ENCODE data around the gene DCDC1. TPM values are rescaled to one million over a fixed set of nuclear protein-coding genes. Genes with fewer than 3 reads are reported as not detected.

Gene DCDC1
- total RNA-seq, 1 donor from 2014 or later: 0.93 TPM

- TF ChIP-seq CTCF (IDR thresholded peaks at IDR 0.05): no peak
- Histone ChIP-seq H3K27me3 (peaks cover 12% of the 10 kb centered on the region), H3K9me3 (no peaks in the 10 kb centered on the region), H3K27ac (no peak overlapping the region), H3K4me3 (no peak overlapping the region), H3K36me3 (no peaks in the 10 kb centered on the region), H3K4me1 (no peaks in the 10 kb centered on the region)
- intact Hi-C loops (cut with DNase I): no loop called here
- ATAC-seq: no peak
- DNase-seq: no peak
Measured at GRCh38 chr11:31351168-31351567, 18.4 kb downstream of the DCDC1 start.

- TF ChIP-seq CTCF (IDR thresholded peaks at IDR 0.05): peak; percentile 43
Measured at GRCh38 chr11:31340903-31341572, 28.5 kb downstream of the DCDC1 start.

GRCh38 chr11:31337806-31338205 is 31.7 kb downstream of the DCDC1 start:
- no peak for TF ChIP-seq CTCF (IDR thresholded peaks at IDR 0.05)
- intact Hi-C loops (cut with DNase I): no loop called here
- no peak overlapping the region for H3K27ac ChIP-seq
- no peaks in the 10 kb centered on the region for H3K4me1 ChIP-seq
- peaks cover 6% of the 10 kb centered on the region for H3K27me3 ChIP-seq
- H3K4me3 ChIP-seq: no peak overlapping the region
- ATAC-seq (no peak), DNase-seq (no peak)
- H3K36me3 ChIP-seq: no peaks in the 10 kb centered on the region
- no peaks in the 10 kb centered on the region for H3K9me3 ChIP-seq

More at GRCh38 chr11:31340903-31341572, 28.5 kb downstream of the DCDC1 start:
- no peaks in the 10 kb centered on the region for H3K36me3 ChIP-seq
- ATAC-seq (no peak), DNase-seq (no peak)
- H3K27ac ChIP-seq: no peak overlapping the region
- H3K27me3 ChIP-seq: peaks cover 11% of the 10 kb centered on the region
- no peaks in the 10 kb centered on the region for H3K9me3 ChIP-seq
- no peaks in the 10 kb centered on the region for H3K4me1 ChIP-seq
- intact Hi-C loops (cut with DNase I): no loop called here
- H3K4me3 ChIP-seq: no peak overlapping the region

GRCh38 chr11:31328697-31329096 is 40.8 kb downstream of the DCDC1 start:
- no peak for ATAC-seq
- no peaks in the 10 kb centered on the region for H3K9me3 ChIP-seq
- H3K27me3 ChIP-seq: no peaks in the 10 kb centered on the region
- H3K36me3 ChIP-seq: no peaks in the 10 kb centered on the region
- no peak for DNase-seq
- no peaks in the 10 kb centered on the region for H3K4me1 ChIP-seq
- no peak overlapping the region for H3K27ac ChIP-seq
- intact Hi-C loops (cut with DNase I): no loop called here
- TF ChIP-seq CTCF (IDR thresholded peaks at IDR 0.05): no peak
- H3K4me3 ChIP-seq: no peak overlapping the region

- DNase-seq: no peak
- no peak overlapping the region for H3K27ac ChIP-seq
Measured at GRCh38 chr11:31327417-31327816, 42.1 kb downstream of the DCDC1 start.

More at GRCh38 chr11:31327417-31327816, 42.1 kb downstream of the DCDC1 start:
- no peaks in the 10 kb centered on the region for H3K9me3 ChIP-seq
- no peaks in the 10 kb centered on the region for H3K27me3 ChIP-seq
- H3K36me3 ChIP-seq: no peaks in the 10 kb centered on the region
- no peaks in the 10 kb centered on the region for H3K4me1 ChIP-seq
- no peak overlapping the region for H3K4me3 ChIP-seq
- no peak for ATAC-seq
- no peak for TF ChIP-seq CTCF (IDR thresholded peaks at IDR 0.05)
- intact Hi-C loops (cut with DNase I): no loop called here
